IMR-90 (cell line): ENCODE data around the gene MACROD1.

ENCODE experiments used
- NFE2L2 ChIP-seq: fragments of 150-350 bp; IDR thresholded peaks from 2 replicates; pipeline ENCODE4 v1.6.1; 2016; ENCODE audit warnings: low read depth, mild to moderate bottlenecking, low read length
- POLR2A ChIP-seq: IDR thresholded peaks from 2 replicates; pipeline ENCODE4 v1.6.1; 2012; ENCODE audit warnings: mild to moderate bottlenecking, low read depth, low read length

- no peak for TF ChIP-seq POLR2A
- no peak for TF ChIP-seq NFE2L2
Measured at GRCh38 chr11:64000026-64000739, 165.7 kb downstream of the MACROD1 start.
